ENCODE data around the gene CPSF7. TPM values are rescaled to one million over a fixed set of nuclear protein-coding genes. Genes with fewer than 3 reads are reported as not detected.

CPSF7 gene
- total and polyA plus RNA-seq, 10 of the 15 experiments (the other 5 are each of a cell fraction or from before 2014, with no cell fraction given) = 14.9 to 93.1 (median 60.9) TPM

DNA sequence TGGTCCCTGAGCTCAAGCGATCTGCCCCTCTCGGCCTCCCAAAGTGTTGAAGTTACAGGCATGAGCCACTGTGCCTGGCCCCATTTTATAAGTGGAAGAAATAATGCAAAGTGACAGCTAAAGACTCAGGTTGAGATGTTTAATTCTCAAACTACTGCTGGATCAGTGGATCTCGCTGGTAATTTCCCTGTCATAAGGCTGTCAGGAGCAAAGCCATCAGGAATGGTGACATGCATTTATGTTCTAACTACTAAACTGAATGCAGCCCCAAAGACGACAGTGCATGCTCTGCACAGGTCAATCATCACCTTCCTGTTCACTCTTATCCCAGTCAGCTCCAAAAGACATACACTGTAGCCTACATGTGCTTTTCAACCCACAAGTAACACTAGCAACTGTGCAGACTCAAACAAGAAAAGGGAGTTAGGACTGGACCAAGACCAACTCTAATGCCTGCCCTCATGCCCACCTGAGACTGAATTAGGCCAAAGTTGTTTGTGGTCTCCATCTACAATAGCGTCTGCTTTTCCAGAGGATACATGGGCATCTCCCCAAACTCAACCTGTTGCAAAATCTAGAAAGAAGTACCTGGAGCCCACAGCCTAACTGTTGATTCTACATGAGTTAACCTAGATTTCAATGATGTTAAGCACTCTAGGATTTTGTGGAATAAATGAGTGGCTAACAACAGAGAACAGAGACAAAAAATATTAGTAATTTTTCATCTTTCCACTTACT lies 22.6 kb downstream of the CPSF7 start:
- ATAC-seq (no peak), DNase-seq (ENCODE audit: low read depth, low spot score) (no peak), FAIRE-seq (no peak)
- in situ Hi-C loops (cut with MboI) (no loop called here), intact Hi-C loops (cut with micrococcal nuclease; ENCODE audit: unreplicated experiment) (no loop called here)
- POLR2A ChIA-PET = no interaction called here
- no peaks in the 10 kb centered on the region for H3K9me3 ChIP-seq (replicated peaks; ENCODE audit: control insufficient read depth, insufficient read depth, low read length)
- no peak overlapping the region for H3K27ac ChIP-seq (ENCODE audit: control insufficient read depth, insufficient read depth)
- WGBS (ENCODE audit: insufficient coverage, insufficient replicate concordance, low lambda C conversion rate, missing lambda C conversion rate) = 98% methylated on average over 5 of the region's 5 CpGs
- H3K9ac ChIP-seq (ENCODE audit: control insufficient read depth, insufficient read depth, low read length) = no peak overlapping the region
- H2AFZ ChIP-seq (ENCODE audit: control insufficient read depth, low read depth, low read length) = no peak overlapping the region
- RAD21 ChIA-PET (ENCODE audit: unreplicated experiment) = no interaction called here
- no peaks in the 10 kb centered on the region; the same call in 1 of the 2 replicates for H4K20me1 ChIP-seq (ENCODE audit: control insufficient read depth, insufficient read depth)
- SMC1A ChIA-PET (ENCODE audit: uncharacterized antibody, unreplicated experiment) = no interaction called here
- no peak overlapping the region for H3K4me3 ChIP-seq
- CTCF ChIA-PET = interaction anchor here (1.0 kb wide), 1 partner anchor 9 kb away, joined by 3 read pairs; no protein-coding TSS in a partner anchor
- peaks cover 33 to 52% of the 10 kb centered on the region in 2 experiments for H3K36me3 ChIP-seq (ENCODE audit: control insufficient read depth in 2 of 2, insufficient read depth in 2 of 2, low read length in 1 of 2)
- no peaks in the 10 kb centered on the region for H3K4me1 ChIP-seq (ENCODE audit: control insufficient read depth, insufficient read depth, low read length)
- no peak for TF ChIP-seq CBX5 (IDR thresholded peaks at IDR 0.05; ENCODE audit: low read depth)
- TF ChIP-seq, protein P1, sequence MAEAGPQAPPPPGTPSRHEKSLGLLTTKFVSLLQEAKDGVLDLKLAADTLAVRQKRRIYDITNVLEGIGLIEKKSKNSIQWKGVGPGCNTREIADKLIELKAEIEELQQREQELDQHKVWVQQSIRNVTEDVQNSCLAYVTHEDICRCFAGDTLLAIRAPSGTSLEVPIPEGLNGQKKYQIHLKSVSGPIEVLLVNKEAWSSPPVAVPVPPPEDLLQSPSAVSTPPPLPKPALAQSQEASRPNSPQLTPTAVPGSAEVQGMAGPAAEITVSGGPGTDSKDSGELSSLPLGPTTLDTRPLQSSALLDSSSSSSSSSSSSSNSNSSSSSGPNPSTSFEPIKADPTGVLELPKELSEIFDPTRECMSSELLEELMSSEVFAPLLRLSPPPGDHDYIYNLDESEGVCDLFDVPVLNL (IDR thresholded peaks at IDR 0.05; ENCODE audit: low read depth, low read length) = no peak
- no peak for TF ChIP-seq TCF3 (IDR thresholded peaks at IDR 0.05; ENCODE audit: borderline replicate concordance, insufficient read depth, low read depth, low read length)
- TF ChIP-seq STAT3 (IDR thresholded peaks at IDR 0.05; ENCODE audit: low read depth, low read length) = no peak
- no peak for TF ChIP-seq IKZF1 (conservative IDR thresholded peaks at IDR 0.05)
- no peak for TF ChIP-seq FOXK2 (IDR thresholded peaks at IDR 0.05)
- TF ChIP-seq TBL1XR1 (IDR thresholded peaks at IDR 0.05; ENCODE audit: low read depth, low read length) = no peak
- no peak for TF ChIP-seq NR2C1 (IDR thresholded peaks at IDR 0.05)
- no peak for TF ChIP-seq KAT2A (conservative IDR thresholded peaks at IDR 0.05; ENCODE audit: control insufficient read depth, low read depth, low read length)
- TF ChIP-seq, protein P2, sequence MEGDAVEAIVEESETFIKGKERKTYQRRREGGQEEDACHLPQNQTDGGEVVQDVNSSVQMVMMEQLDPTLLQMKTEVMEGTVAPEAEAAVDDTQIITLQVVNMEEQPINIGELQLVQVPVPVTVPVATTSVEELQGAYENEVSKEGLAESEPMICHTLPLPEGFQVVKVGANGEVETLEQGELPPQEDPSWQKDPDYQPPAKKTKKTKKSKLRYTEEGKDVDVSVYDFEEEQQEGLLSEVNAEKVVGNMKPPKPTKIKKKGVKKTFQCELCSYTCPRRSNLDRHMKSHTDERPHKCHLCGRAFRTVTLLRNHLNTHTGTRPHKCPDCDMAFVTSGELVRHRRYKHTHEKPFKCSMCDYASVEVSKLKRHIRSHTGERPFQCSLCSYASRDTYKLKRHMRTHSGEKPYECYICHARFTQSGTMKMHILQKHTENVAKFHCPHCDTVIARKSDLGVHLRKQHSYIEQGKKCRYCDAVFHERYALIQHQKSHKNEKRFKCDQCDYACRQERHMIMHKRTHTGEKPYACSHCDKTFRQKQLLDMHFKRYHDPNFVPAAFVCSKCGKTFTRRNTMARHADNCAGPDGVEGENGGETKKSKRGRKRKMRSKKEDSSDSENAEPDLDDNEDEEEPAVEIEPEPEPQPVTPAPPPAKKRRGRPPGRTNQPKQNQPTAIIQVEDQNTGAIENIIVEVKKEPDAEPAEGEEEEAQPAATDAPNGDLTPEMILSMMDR (IDR thresholded peaks at IDR 0.05 in 2 of 3, conservative IDR thresholded peaks at IDR 0.05 in 1 of 3; ENCODE audit: control insufficient read depth in 2 of 3, extremely low read depth in 1 of 3, insufficient read depth in 1 of 3, low read depth in 3 of 3, low read length in 3 of 3) = no peak
- no peak for TF ChIP-seq CHD1 (IDR thresholded peaks at IDR 0.05; ENCODE audit: low read depth, low read length)
- TF ChIP-seq RUNX3 (IDR thresholded peaks at IDR 0.05; ENCODE audit: low read length) = no peak
- TF ChIP-seq NFYA (IDR thresholded peaks at IDR 0.05; ENCODE audit: borderline replicate concordance, low read depth, low read length) = no peak
- TF ChIP-seq PAX8 (IDR thresholded peaks at IDR 0.05) = no peak
- TF ChIP-seq BHLHE40 (IDR thresholded peaks at IDR 0.05; ENCODE audit: borderline replicate concordance in 1 of 2, low read depth in 2 of 2, low read length in 1 of 2) = no peak
- TF ChIP-seq GATAD2B (conservative IDR thresholded peaks at IDR 0.05; ENCODE audit: low read depth) = no peak
- TF ChIP-seq HDAC2 (IDR thresholded peaks at IDR 0.05) = no peak
- no peaks in the 10 kb centered on the region for H3K27me3 ChIP-seq (replicated peaks in 1 of 2; ENCODE audit: control insufficient read depth in 2 of 2, insufficient read depth in 2 of 2, low read length in 1 of 2)
- no peaks in the 10 kb centered on the region for H3K79me2 ChIP-seq (ENCODE audit: control insufficient read depth, insufficient read depth, low read length)
- BruUV-seq (replicated peaks) = no TSS peak
- H3K4me2 ChIP-seq (ENCODE audit: control insufficient read depth, insufficient read depth) = no peak overlapping the region
